HCT116 (cell line): ENCODE results near the gene FBXW8. TPM values are rescaled to one million over a fixed set of nuclear protein-coding genes. Genes with fewer than 3 reads are reported as not detected.

Experiments
- ATAC-seq: fragments of 200-7000 bp; cut with Tn5 transposase; 2 replicates; pipeline ENCODE4 v1.9.1; 2020; ENCODE audit warnings: mild to moderate bottlenecking, moderate library complexity
- BruUV-seq: library from RNA; stranded (reverse); fragments of 400-500 nt; replicated peaks from 2 replicates; lab custom pipeline; 2021; lab: Mats Ljungman, UMichigan
- CTCF ChIA-PET: fragments of 300-600 bp; sonication (Branson Sonifier 250); formaldehyde crosslinking; loops from one replicate; lab custom pipeline; 2021; ENCODE audit warnings: antibody characterized with exemption; lab: Charles Lee
- POLR2A ChIA-PET: fragments of 300-600, 350-600 bp; sonication (Branson Sonifier 250); formaldehyde crosslinking; loops from one replicate; lab custom pipeline; 2021; ENCODE audit warnings: antibody characterized with exemption; lab: Charles Lee
- RAD21 ChIA-PET, 2 experiments: fragments of 300-600 bp; sonication (Branson Sonifier 250); formaldehyde crosslinking; loops; one replicate each; lab custom pipeline; 2023; ENCODE audit warnings: low total read pairs in 2 of 2; ENCODE audit not compliant: uncharacterized antibody in 2 of 2, unreplicated experiment in 2 of 2, low non-redundant PET in 1 of 2; lab: Charles Lee
- DNase-seq: peaks from one replicate; pipeline ENCODE4 v3.0.0-alpha.2; 2010; ENCODE audit warnings: low read depth, low spot score
- H2AFZ ChIP-seq: fragments of 200-600 bp; shearing (Covaris generic), sonication (generic); 2 replicates; pipeline ENCODE4 v1.6.1; 2017; ENCODE audit warnings: low read depth, mixed run types, mixed read lengths, antibody characterized with exemption, low read length; ENCODE audit not compliant: poor library complexity, severe bottlenecking
- H3K27ac ChIP-seq: 2 replicates; pipeline ENCODE4 v1.5.1; 2012; ENCODE audit warnings: low read depth, low read length
- H3K27me3 ChIP-seq: fragments of 200-600 bp; sonication (generic); 2 replicates; pipeline ENCODE4 v1.6.1; 2016; ENCODE audit warnings: mixed run types, low read length, mixed read lengths; ENCODE audit not compliant: insufficient read depth
- H3K36me3 ChIP-seq, 2 experiments: fragments of 200-500 bp in 1 of 2; fragments of 200-600 bp in 1 of 2; sonication (Bioruptor generic) in 1 of 2; sonication (generic) in 1 of 2; 2 replicates each; pipeline versions ENCODE4 v1.5.1 to v1.6.1; 2014 to 2016; ENCODE audit warnings: low read length in 2 of 2, inconsistent platforms in 1 of 2, mixed read lengths in 1 of 2, mixed run types in 1 of 2; ENCODE audit not compliant: insufficient read depth in 2 of 2, control insufficient read depth in 1 of 2
- H3K4me1 ChIP-seq, 2 experiments: fragments of 200-600 bp in 1 of 2; sonication (generic) in 1 of 2; 2 replicates each; pipeline versions ENCODE4 v1.5.1 to v1.6.1; 2012 to 2017; ENCODE audit warnings: low read length in 2 of 2, inconsistent platforms in 1 of 2, mild to moderate bottlenecking in 1 of 2, mixed read lengths in 1 of 2, mixed run types in 1 of 2, moderate library complexity in 1 of 2; ENCODE audit not compliant: insufficient read depth in 2 of 2, control insufficient read depth in 1 of 2
- H3K4me2 ChIP-seq: fragments of 200-600 bp; sonication (generic); 2 replicates; pipeline ENCODE4 v1.6.1; 2017; ENCODE audit warnings: mixed run types, low read length, mixed read lengths
- H3K4me3 ChIP-seq, 2 experiments: fragments of 200-600 bp in 1 of 2; sonication (generic) in 1 of 2; replicated peaks in 1 of 2; 2 replicates each; pipeline ENCODE4 v1.5.1; 2011 to 2016; ENCODE audit warnings: low read length in 2 of 2, control low read depth in 1 of 2, low read depth in 1 of 2, mild to moderate bottlenecking in 1 of 2, mixed read lengths in 1 of 2, mixed run types in 1 of 2
- H3K79me2 ChIP-seq: fragments of 200-600 bp; sonication (generic); 2 replicates; pipeline ENCODE4 v1.6.1; 2017; ENCODE audit warnings: mild to moderate bottlenecking, mixed run types, low read length, moderate library complexity, mixed read lengths; ENCODE audit not compliant: insufficient read depth
- H3K9ac ChIP-seq: fragments of 200-600 bp; sonication (generic); 2 replicates; pipeline ENCODE4 v1.6.1; 2016; ENCODE audit warnings: low read length, mixed read lengths
- H3K9me2 ChIP-seq: fragments of 200-600 bp; sonication (generic), shearing (Covaris generic); 2 replicates; pipeline ENCODE4 v1.6.1; 2017; ENCODE audit warnings: mixed run types, mild to moderate bottlenecking, moderate library complexity; ENCODE audit not compliant: insufficient read depth
- H3K9me3 ChIP-seq, 2 experiments: fragments of 200-500 bp in 1 of 2; fragments of 200-600 bp in 1 of 2; sonication (Bioruptor generic) in 1 of 2; sonication (generic) in 1 of 2; 2 replicates each; pipeline ENCODE4 v1.6.1; 2014 to 2017; ENCODE audit warnings: low read length in 2 of 2, mixed read lengths in 2 of 2, inconsistent platforms in 1 of 2, low read depth in 1 of 2, mild to moderate bottlenecking in 1 of 2, mixed run types in 1 of 2, moderate library complexity in 1 of 2; ENCODE audit not compliant: control insufficient read depth in 1 of 2, insufficient read depth in 1 of 2
- H4K20me1 ChIP-seq: fragments of 200-600 bp; sonication (generic), shearing (Covaris generic); 2 replicates; pipeline ENCODE4 v1.6.1; 2017; ENCODE audit warnings: mixed run types, mild to moderate bottlenecking, moderate library complexity; ENCODE audit not compliant: insufficient read depth
- CBX3 ChIP-seq: IDR thresholded peaks from 2 replicates; pipeline ENCODE4 v1.6.1; 2012; ENCODE audit warnings: low read depth
- EGR1 ChIP-seq: IDR thresholded peaks from 2 replicates; pipeline ENCODE4 v1.6.1; 2012; ENCODE audit warnings: low read depth
- ELF1 ChIP-seq: IDR thresholded peaks from 2 replicates; pipeline ENCODE4 v1.6.1; 2012; ENCODE audit warnings: low read depth, borderline replicate concordance
- EZH2 ChIP-seq: fragments of 200-600 bp; sonication (generic); IDR thresholded peaks from 2 replicates; pipeline ENCODE4 v1.6.1; 2017; ENCODE audit warnings: antibody characterized with exemption, mixed run types
- EZH2phosphoT487 ChIP-seq: fragments of 200-600 bp; IDR thresholded peaks from 2 replicates; pipeline ENCODE4 v1.6.1; 2018; ENCODE audit warnings: antibody characterized with exemption, borderline replicate concordance
- FOSL1 ChIP-seq: IDR thresholded peaks from 2 replicates; pipeline ENCODE4 v1.6.1; 2012; ENCODE audit warnings: low read depth
- JUND ChIP-seq: IDR thresholded peaks from 2 replicates; pipeline ENCODE4 v1.6.1; 2012
- MAX ChIP-seq: IDR thresholded peaks from 2 replicates; pipeline ENCODE4 v1.6.1; 2012
- POLR2A ChIP-seq: IDR thresholded peaks from 2 replicates; pipeline ENCODE4 v1.7.0; 2011; ENCODE audit warnings: borderline replicate concordance; ENCODE audit not compliant: insufficient read depth, insufficient read length; ENCODE audit errors: extremely low read depth
- POLR2AphosphoS5 ChIP-seq: IDR thresholded peaks from 2 replicates; pipeline ENCODE4 v1.6.1; 2011; ENCODE audit warnings: mild to moderate bottlenecking, low read depth, low read length, moderate library complexity
- RAD21 ChIP-seq: IDR thresholded peaks from 2 replicates; pipeline ENCODE4 v1.6.1; 2012; ENCODE audit warnings: low read depth, mild to moderate bottlenecking
- REST ChIP-seq: IDR thresholded peaks from 2 replicates; pipeline ENCODE4 v1.6.1; 2012; ENCODE audit warnings: low read depth
- SIN3A ChIP-seq: IDR thresholded peaks from 2 replicates; pipeline ENCODE4 v1.6.1; 2012; ENCODE audit warnings: low read depth
- SP1 ChIP-seq: IDR thresholded peaks from 2 replicates; pipeline ENCODE4 v1.6.1; 2012; ENCODE audit warnings: low read depth
- SRF ChIP-seq: IDR thresholded peaks from 2 replicates; pipeline ENCODE4 v1.6.1; 2012; ENCODE audit warnings: low read depth
- TCF7L2 ChIP-seq: IDR thresholded peaks from 2 replicates; pipeline ENCODE4 v1.7.0; 2011; ENCODE audit warnings: borderline replicate concordance, inconsistent platforms; ENCODE audit not compliant: insufficient read depth, insufficient read length; ENCODE audit errors: extremely low read depth
- YY1 ChIP-seq: IDR thresholded peaks from 2 replicates; pipeline ENCODE4 v1.6.1; 2011; ENCODE audit warnings: low read length, low read depth, moderate library complexity, mild to moderate bottlenecking; ENCODE audit not compliant: insufficient replicate concordance; ENCODE audit errors: extremely low read depth
- ZBTB33 ChIP-seq: IDR thresholded peaks from 2 replicates; pipeline ENCODE4 v1.6.1; 2011; ENCODE audit warnings: mild to moderate bottlenecking, low read length, moderate library complexity; ENCODE audit not compliant: insufficient replicate concordance; ENCODE audit errors: extremely low read depth
- ZFX ChIP-seq: fragments of 450-650 bp; IDR thresholded peaks from 2 replicates; pipeline ENCODE4 v1.6.1; 2017
- ZNF274 ChIP-seq: fragments of 200-500 bp; sonication (Bioruptor generic); IDR thresholded peaks from 2 replicates; pipeline ENCODE4 v1.6.1; 2014; ENCODE audit warnings: mild to moderate bottlenecking, low read depth, low read length, inconsistent platforms
- intact Hi-C: fragments of 100-400 bp; cut with micrococcal nuclease; formaldehyde crosslinking; loops from 2 replicates; pipeline ENCODE4 v1.10.0; 2022
- total RNA-seq: library from RNA; stranded (reverse); gene quantifications from one replicate; pipeline ENCODE4 v1.2.1, GENCODE V29; 2021; ENCODE audit not compliant: unreplicated experiment

Gene FBXW8
- total RNA-seq, 1 experiment from 2014 or later: 14.6 TPM

- intact Hi-C loops: no loop called here
- no peak for ATAC-seq
These were observed 160.3 kb downstream of the FBXW8 start for GRCh38 chr12:117071009-117071408.

More at GRCh38 chr12:117071009-117071408, 160.3 kb downstream of the FBXW8 start:
- Histone ChIP-seq H3K4me1 (no peaks in the 10 kb centered on the region), H3K4me2 (no peak overlapping the region), H3K9ac (no peak overlapping the region), H2AFZ (no peak overlapping the region), H4K20me1 (no peaks in the 10 kb centered on the region), H3K4me3 (no peak overlapping the region), H3K79me2 (no peaks in the 10 kb centered on the region), H3K27ac (no peak overlapping the region), H3K9me2 (no peaks in the 10 kb centered on the region), H3K27me3 (no peaks in the 10 kb centered on the region)
- no peak for DNase-seq
- CTCF ChIA-PET: no interaction called here
- BruUV-seq: no TSS peak
- TF ChIP-seq POLR2AphosphoS5 (no peak), CBX3 (no peak), ZBTB33 (no peak), ZNF274 (no peak), SRF (no peak), POLR2A (no peak), ELF1 (no peak), EGR1 (no peak), YY1 (no peak), JUND (no peak), ZFX (no peak), FOSL1 (no peak), REST (no peak), MAX (no peak), EZH2 (no peak), SIN3A (no peak), EZH2phosphoT487 (no peak), SP1 (no peak), RAD21 (no peak), TCF7L2 (no peak)
- TF ChIP-seq, all 23 proteins: peak for 0
- RAD21 ChIA-PET: no interaction called here
- H3K36me3 ChIP-seq: no peaks in the 10 kb centered on the region
- no peaks in the 10 kb centered on the region for H3K9me3 ChIP-seq
- POLR2A ChIA-PET: no interaction called here
